Measurements from ENCODE around the gene PRDX5. TPM values are rescaled to one million over a fixed set of nuclear protein-coding genes. Genes with fewer than 3 reads are reported as not detected.

The PRDX5 gene
- total RNA-seq (10 to 100 TPM; 41.4 to 99.2 (median 55.2) TPM), polyA plus RNA-seq (100 to 1,000 TPM; 184 to 195 TPM), total RNA-seq (27.2 reads per million, percentile 57 among the genes with 10 or more reads in this experiment)

DNA sequence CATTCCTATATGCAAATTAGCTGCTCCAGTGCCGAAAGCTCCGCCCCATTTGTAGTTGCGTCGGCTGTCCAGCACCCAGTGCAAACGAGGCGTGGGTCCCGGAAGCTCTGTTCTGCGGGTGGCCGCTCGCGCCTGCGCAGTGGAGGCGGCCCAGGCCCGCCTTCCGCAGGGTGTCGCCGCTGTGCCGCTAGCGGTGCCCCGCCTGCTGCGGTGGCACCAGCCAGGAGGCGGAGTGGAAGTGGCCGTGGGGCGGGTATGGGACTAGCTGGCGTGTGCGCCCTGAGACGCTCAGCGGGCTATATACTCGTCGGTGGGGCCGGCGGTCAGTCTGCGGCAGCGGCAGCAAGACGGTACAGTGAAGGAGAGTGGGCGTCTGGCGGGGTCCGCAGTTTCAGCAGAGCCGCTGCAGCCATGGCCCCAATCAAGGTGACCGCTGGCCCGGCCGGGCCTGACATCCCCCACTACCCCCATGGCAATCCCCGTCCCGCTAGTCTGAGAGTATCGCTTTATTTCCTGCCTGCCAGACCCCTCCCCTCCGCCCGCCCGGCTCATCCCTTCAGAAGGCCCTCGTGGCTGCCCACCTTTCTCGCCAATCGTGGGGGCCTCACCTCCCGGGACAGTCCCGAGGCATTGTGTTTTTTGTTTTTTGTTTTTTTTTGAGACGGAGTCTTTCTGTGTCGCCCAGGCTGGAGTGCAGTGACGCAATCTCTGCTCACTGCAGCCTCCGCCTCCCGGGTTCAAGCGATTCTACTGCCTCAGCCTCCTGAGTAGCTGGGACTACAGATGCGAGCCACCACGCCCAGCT is at the start of gene PRDX5:
TSS of gene PRDX5 (plus strand) at position 161 of the 805 bp plus-strand sequence. CDS start at position 256, 95 bp downstream.
- peaks cover 7 to 10% of the 10 kb centered on the region in 2 donors for H3K4me1 ChIP-seq (ENCODE audit: control insufficient read depth in 2 of 2, insufficient read depth in 2 of 2, low read length in 2 of 2)
- no peaks in the 10 kb centered on the region for H3K27me3 ChIP-seq (ENCODE audit: control insufficient read depth in 2 of 2, insufficient read depth in 2 of 2, low read length in 2 of 2)
- H3K4me3 ChIP-seq (ENCODE audit: low read length), result peak within 1 kb of the TSS; percentile 60
- no peaks in the 10 kb centered on the region for H3K9me3 ChIP-seq (ENCODE audit: control insufficient read depth in 2 of 3, low read length in 3 of 3)
- ATAC-seq (peak; percentile 87), DNase-seq (peak; percentile 93 to 97 (median 96))
- H3K36me3 ChIP-seq (ENCODE audit: control insufficient read depth in 2 of 3, insufficient read depth in 3 of 3, low read length in 3 of 3), result peaks cover 0 to 55% (median 0%) of the 10 kb centered on the region in 3 experiments
- Mint-ChIP-seq H3K4me3 (peak within 1 kb of the TSS; percentile 85 to 99 (median 96)), H3K36me3 (peaks cover 0 to 23% (median 6%) of the 10 kb centered on the region in 5 donors), H3K4me1 (peaks cover 20 to 40% (median 27%) of the 10 kb centered on the region in 7 donors), H3K27me3 (no peaks in the 10 kb centered on the region), H3K9me3 (no peaks in the 10 kb centered on the region), H3K27ac (peak within 1 kb of the TSS; percentile 97 to 100 (median 100))
- POLR2A ChIA-PET, result interaction anchor here (0.5 to 4.2 kb wide), 36 partner anchors 10 to 1653 kb away, joined by 3 to 45 read pairs (median 5); partner anchors contain the start of genes BAD, C11orf98, CATSPERZ and CCDC88B
- CTCF ChIA-PET, result interaction anchor here (0.5 to 2.5 kb wide), 26 partner anchors 11 to 1191 kb away, joined by 3 to 18 read pairs (median 4); partner anchors contain the start of genes BAD, CATSPERZ, CCDC88B and ESRRA
- intact Hi-C loops (cut with micrococcal nuclease), result loop anchor here (1.0 to 5.0 kb wide), 16 partner anchors 13 to 1539 kb away; partner anchors contain the start of genes CCDC88B (in 2 of the 2), ESRRA (in 2 of the 2), FKBP2 (in 2 of the 2) and GPR137 (in 2 of the 2)
- peak within 1 kb of the TSS; percentile 92 for H3K27ac ChIP-seq (ENCODE audit: low read depth, low read length)

- Mint-ChIP-seq H3K27ac (peak overlapping the region; percentile 70 to 99 (median 96)), H3K36me3 (peaks cover 0 to 6% (median 0%) of the 10 kb centered on the region in 5 donors), H3K9me3 (peaks cover 0 to 15% (median 0%) of the 10 kb centered on the region in 11 donors), H3K4me3 (peak overlapping the region; percentile 95 to 100 (median 98)), H3K4me1 (peaks cover 8 to 29% (median 24%) of the 10 kb centered on the region in 7 donors), H3K27me3 (no peaks in the 10 kb centered on the region)
- H3K27me3 ChIP-seq (ENCODE audit: control insufficient read depth in 2 of 2, insufficient read depth in 2 of 2, low read length in 2 of 2), result no peaks in the 10 kb centered on the region
- POLR2A ChIA-PET, result interaction anchor here (0.7 to 7.0 kb wide), 12 partner anchors 13 to 99 kb away, joined by 3 to 154 read pairs (median 10); partner anchors contain the start of genes BAD, CATSPERZ, ESRRA and FERMT3
- peak overlapping the region; percentile 91 for H3K4me3 ChIP-seq (ENCODE audit: low read length)
- ATAC-seq, result no peak
- H3K4me1 ChIP-seq (ENCODE audit: control insufficient read depth in 2 of 2, insufficient read depth in 2 of 2, low read length in 2 of 2), result peaks cover 8 to 10% of the 10 kb centered on the region in 2 donors
- intact Hi-C loops (cut with micrococcal nuclease), result loop anchor here (1.0 kb wide), 6 partner anchors 18 to 65 kb away; partner anchors contain the start of genes PLCB3 (in 2 of the 2), DNAJC4 (in 1 of the 2), NUDT22 (in 1 of the 2) and PPP1R14B (in 1 of the 2)
- peak in 2 of 9 donors; percentile 22 to 63 for DNase-seq
- H3K27ac ChIP-seq (ENCODE audit: low read depth, low read length), result peak overlapping the region; percentile 95
- CTCF ChIA-PET, result interaction anchor here (0.5 to 5.8 kb wide), 7 partner anchors 17 to 68 kb away, joined by 3 to 66 read pairs (median 5); partner anchors contain the start of genes FERMT3, PLCB3 and TRMT112
- H3K9me3 ChIP-seq (ENCODE audit: control insufficient read depth in 2 of 3, low read length in 3 of 3), result no peaks in the 10 kb centered on the region
- peaks cover 0 to 7% (median 0%) of the 10 kb centered on the region in 3 experiments for H3K36me3 ChIP-seq (ENCODE audit: control insufficient read depth in 2 of 3, insufficient read depth in 3 of 3, low read length in 3 of 3)
Observed at GRCh38 chr11:64268893-64269539, 48.9 kb upstream of the PRDX5 start.

- H3K4me1 Mint-ChIP-seq, result peaks cover 8 to 29% (median 24%) of the 10 kb centered on the region in 7 donors
- H3K27ac ChIP-seq (ENCODE audit: low read depth, low read length), result peak overlapping the region; percentile 95
- H3K27me3 ChIP-seq (ENCODE audit: control insufficient read depth in 2 of 2, insufficient read depth in 2 of 2, low read length in 2 of 2), result no peaks in the 10 kb centered on the region
- POLR2A ChIA-PET, result interaction anchor here (0.6 to 7.0 kb wide), 19 partner anchors 13 to 1229 kb away, joined by 3 to 154 read pairs (median 5); partner anchors contain the start of genes BAD, CATSPERZ, CCDC88B and ESRRA
- DNase-seq (peak; percentile 89 to 98 (median 98)), ATAC-seq (peak; percentile 82)
- H3K27me3 Mint-ChIP-seq, result no peaks in the 10 kb centered on the region
- peak overlapping the region; percentile 95 to 100 (median 98) for H3K4me3 Mint-ChIP-seq
- intact Hi-C loops (cut with micrococcal nuclease), result loop anchor here (1.0 to 2.0 kb wide), 15 partner anchors 16 to 599 kb away; partner anchors contain the start of genes CCDC88B (in 2 of the 2), DNAJC4 (in 2 of the 2), ESRRA (in 2 of the 2) and FKBP2 (in 2 of the 2)
- H3K36me3 Mint-ChIP-seq, result peaks cover 0 to 6% (median 0%) of the 10 kb centered on the region in 5 donors
- H3K4me3 ChIP-seq (ENCODE audit: low read length), result peak overlapping the region; percentile 91
- peaks cover 8 to 10% of the 10 kb centered on the region in 2 donors for H3K4me1 ChIP-seq (ENCODE audit: control insufficient read depth in 2 of 2, insufficient read depth in 2 of 2, low read length in 2 of 2)
- no peaks in the 10 kb centered on the region for H3K9me3 ChIP-seq (ENCODE audit: control insufficient read depth in 2 of 3, low read length in 3 of 3)
- H3K36me3 ChIP-seq (ENCODE audit: control insufficient read depth in 2 of 3, insufficient read depth in 3 of 3, low read length in 3 of 3), result peaks cover 0 to 7% (median 0%) of the 10 kb centered on the region in 3 experiments
- peak overlapping the region; percentile 94 to 99 (median 99) for H3K27ac Mint-ChIP-seq
- peaks cover 0 to 15% (median 0%) of the 10 kb centered on the region in 11 donors for H3K9me3 Mint-ChIP-seq
- CTCF ChIA-PET, result interaction anchor here (0.5 to 5.8 kb wide), 9 partner anchors 12 to 64 kb away, joined by 3 to 66 read pairs (median 4); partner anchors contain the start of genes FERMT3, PLCB3, PRDX5 and TRMT112
Observed at GRCh38 chr11:64269540-64270220, 48.2 kb upstream of the PRDX5 start.

- intact Hi-C loops (cut with micrococcal nuclease), result no loop called here
- Histone ChIP-seq H3K9me3 (ENCODE audit: control insufficient read depth in 2 of 3, low read length in 3 of 3) (no peaks in the 10 kb centered on the region), H3K27me3 (ENCODE audit: control insufficient read depth in 2 of 2, insufficient read depth in 2 of 2, low read length in 2 of 2) (no peaks in the 10 kb centered on the region), H3K36me3 (ENCODE audit: control insufficient read depth in 2 of 3, insufficient read depth in 3 of 3, low read length in 3 of 3) (peaks cover 0 to 24% (median 0%) of the 10 kb centered on the region in 3 experiments), H3K4me3 (ENCODE audit: low read length) (no peak overlapping the region), H3K27ac (ENCODE audit: low read depth, low read length) (no peak overlapping the region), H3K4me1 (ENCODE audit: control insufficient read depth in 2 of 2, insufficient read depth in 2 of 2, low read length in 2 of 2) (no peaks in the 10 kb centered on the region)
- Mint-ChIP-seq H3K4me1 (peaks cover 0 to 15% (median 6%) of the 10 kb centered on the region in 7 donors), H3K27ac (no peak overlapping the region), H3K36me3 (peaks cover 0 to 5% (median 5%) of the 10 kb centered on the region in 5 donors), H3K27me3 (no peaks in the 10 kb centered on the region), H3K4me3 (peak overlapping the region in 1 of 10 donors; percentile 56), H3K9me3 (peaks cover 0 to 16% (median 0%) of the 10 kb centered on the region in 11 donors)
- DNase-seq (no peak), ATAC-seq (no peak)
- ChIA-PET CTCF (interaction anchor here (1.5 kb wide), 1 partner anchor 25 kb away, joined by 3 read pairs; no protein-coding TSS in a partner anchor), POLR2A (interaction anchor here (1.0 kb wide), 1 partner anchor 9 kb away, joined by 3 read pairs; the partner anchor contains the start of gene BAD)
Observed at GRCh38 chr11:64275031-64275800, 42.7 kb upstream of the PRDX5 start.

DNA sequence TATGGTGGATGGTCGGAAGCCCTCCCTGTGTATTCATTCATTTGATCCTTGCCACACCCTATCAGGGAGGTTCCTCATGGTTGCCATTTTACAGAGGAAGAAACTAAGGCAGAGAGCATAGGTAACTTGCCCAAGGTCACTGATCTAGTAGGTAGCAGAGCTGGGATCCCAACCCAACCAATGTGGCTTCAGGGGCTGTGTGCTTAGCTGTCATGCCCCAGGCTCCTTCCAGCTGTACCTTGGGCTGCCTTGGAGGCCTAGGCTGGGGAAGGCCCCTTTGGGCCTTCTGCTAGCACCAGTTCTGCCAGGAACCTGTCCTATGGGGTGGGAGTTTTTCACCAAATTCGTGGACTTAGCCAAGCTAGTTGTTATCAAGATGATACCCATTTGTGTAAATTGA is 42.1 kb upstream of the PRDX5 start:
- no peak overlapping the region for H3K27ac Mint-ChIP-seq
- Histone ChIP-seq H3K4me1 (ENCODE audit: control insufficient read depth in 2 of 2, insufficient read depth in 2 of 2, low read length in 2 of 2) (no peaks in the 10 kb centered on the region), H3K27ac (ENCODE audit: low read depth, low read length) (no peak overlapping the region), H3K4me3 (ENCODE audit: low read length) (no peak overlapping the region), H3K27me3 (ENCODE audit: control insufficient read depth in 2 of 2, insufficient read depth in 2 of 2, low read length in 2 of 2) (no peaks in the 10 kb centered on the region), H3K36me3 (ENCODE audit: control insufficient read depth in 2 of 3, insufficient read depth in 3 of 3, low read length in 3 of 3) (peaks cover 0 to 24% (median 0%) of the 10 kb centered on the region in 3 experiments), H3K9me3 (ENCODE audit: control insufficient read depth in 2 of 3, low read length in 3 of 3) (no peaks in the 10 kb centered on the region)
- H3K4me1 Mint-ChIP-seq, result peaks cover 0 to 12% (median 5%) of the 10 kb centered on the region in 7 donors
- peaks cover 0 to 5% (median 5%) of the 10 kb centered on the region in 5 donors for H3K36me3 Mint-ChIP-seq
- no peak for ATAC-seq
- H3K27me3 Mint-ChIP-seq, result no peaks in the 10 kb centered on the region
- peaks cover 0 to 11% (median 0%) of the 10 kb centered on the region in 11 donors for H3K9me3 Mint-ChIP-seq
- POLR2A ChIA-PET, result no interaction called here
- DNase-seq, result no peak
- no peak overlapping the region for H3K4me3 Mint-ChIP-seq
- intact Hi-C loops (cut with micrococcal nuclease), result no loop called here
- CTCF ChIA-PET, result interaction anchor here (1.5 kb wide), 1 partner anchor 25 kb away, joined by 3 read pairs; no protein-coding TSS in a partner anchor

Measured in naive thymus-derived CD4-positive, alpha-beta T cell (primary cell).